Ureter (tissue), 1 donor: Measurements from ENCODE around the gene SLC41A1. TPM values are rescaled to one million over a fixed set of nuclear protein-coding genes. Genes with fewer than 3 reads are reported as not detected.

Experiments
- DNase-seq: peaks from one replicate; pipeline ENCODE4 v3.0.0-alpha.2; 2020; ENCODE audit warnings: low spot score
- total RNA-seq: library from RNA; stranded (reverse); gene quantifications from one replicate; pipeline ENCODE4 v1.2.4, GENCODE V29; 2023
- donor health status: DM: yes; HTN: yes; CAD: no.

Gene SLC41A1
- total RNA-seq, 1 donor from 2014 or later: 27.4 TPM

- DNase-seq: no peak
Measured at GRCh38 chr1:205787287-205787916, 25.6 kb downstream of the SLC41A1 start.

GRCh38 chr1:205786601-205787000 lies 26.4 kb downstream of the SLC41A1 start:
- no peak for DNase-seq

- DNase-seq: no peak
Measured at GRCh38 chr1:205785446-205785845, 27.6 kb downstream of the SLC41A1 start.

GRCh38 chr1:205783904-205784303 lies 29.1 kb downstream of the SLC41A1 start:
- no peak for DNase-seq

- no peak for DNase-seq
Measured at GRCh38 chr1:205783433-205783795, 29.6 kb downstream of the SLC41A1 start.

- no peak for DNase-seq
Measured at GRCh38 chr1:205782627-205783432, 30.2 kb downstream of the SLC41A1 start.

GRCh38 chr1:205780335-205780734 lies 32.7 kb downstream of the SLC41A1 start:
- DNase-seq: no peak

GRCh38 chr1:205777994-205778393 lies 35.0 kb downstream of the SLC41A1 start:
- DNase-seq: no peak

GRCh38 chr1:205775717-205776056 lies 37.3 kb downstream of the SLC41A1 start:
- no peak for DNase-seq

- peak; percentile 84 for DNase-seq
Measured at GRCh38 chr1:205775015-205775716, 37.8 kb downstream of the SLC41A1 start, which contains the start of gene RAB29. Gene RAB29 (minus strand): TSS chr1:205775482. CDS start chr1:205774956, 526 bp downstream.

GRCh38 chr1:205774198-205775014 lies 38.6 kb downstream of the SLC41A1 start:
- no peak for DNase-seq

GRCh38 chr1:205772607-205773032 lies 40.4 kb downstream of the SLC41A1 start:
- DNase-seq: no peak

GRCh38 chr1:205770618-205771017 lies 42.4 kb downstream of the SLC41A1 start:
- no peak for DNase-seq

- no peak for DNase-seq
Measured at GRCh38 chr1:205769641-205770365, 43.2 kb downstream of the SLC41A1 start.

GRCh38 chr1:205767248-205767647 lies 45.8 kb downstream of the SLC41A1 start:
- no peak for DNase-seq

- no peak for DNase-seq
Measured at GRCh38 chr1:205766570-205766969, 46.4 kb downstream of the SLC41A1 start.

GRCh38 chr1:205766038-205766437 lies 47.0 kb downstream of the SLC41A1 start:
- no peak for DNase-seq

GRCh38 chr1:205764578-205764977 lies 48.4 kb downstream of the SLC41A1 start:
- no peak for DNase-seq

GRCh38 chr1:205763980-205764379 lies 49.0 kb downstream of the SLC41A1 start:
- DNase-seq: no peak

GRCh38 chr1:205760606-205761005 lies 52.4 kb downstream of the SLC41A1 start:
- DNase-seq: no peak

GRCh38 chr1:205756552-205756951 lies 56.4 kb downstream of the SLC41A1 start:
- DNase-seq: no peak
